ENCODE results near the gene LY9.

GRCh38 chr1:160858097-160858496, 62.1 kb downstream of the LY9 start:
- TF ChIP-seq CTCF (IDR thresholded peaks at IDR 0.05; ENCODE audit: low read depth, low read length, poor library complexity, severe bottlenecking) (no peak), EZH2phosphoT487 (IDR thresholded peaks at IDR 0.05; ENCODE audit: borderline replicate concordance, low read length) (no peak)
